Liver (tissue), 9 donors: ENCODE results near the gene SLC35E1. TPM values are rescaled to one million over a fixed set of nuclear protein-coding genes. Genes with fewer than 3 reads are reported as not detected.

Experiments
- DNase-seq: peaks from one replicate; pipeline ENCODE4 v3.0.0-alpha.2; 2017; ENCODE audit warnings: low spot score
- H3K27ac ChIP-seq, 2 donors: one replicate each; pipeline ENCODE4 v1.7.0; 2013; ENCODE audit warnings: inconsistent platforms in 2 of 2, low read length in 2 of 2, control low read depth in 1 of 2, low read depth in 1 of 2, mild to moderate bottlenecking in 1 of 2
- H3K27me3 ChIP-seq, 4 donors: one replicate each; pipeline versions ENCODE4 v1.6.1 to v1.7.0; 2013; ENCODE audit warnings: low read length in 3 of 4, inconsistent platforms in 1 of 4, mild to moderate bottlenecking in 1 of 4, moderate library complexity in 1 of 4; ENCODE audit not compliant: control insufficient read depth in 4 of 4, insufficient read depth in 4 of 4
- H3K36me3 ChIP-seq, 4 donors: one replicate each; pipeline versions ENCODE4 v1.6.1 to v1.7.0; 2013; ENCODE audit warnings: low read length in 3 of 4, mild to moderate bottlenecking in 3 of 4, low read depth in 1 of 4, moderate library complexity in 1 of 4; ENCODE audit not compliant: control insufficient read depth in 4 of 4, insufficient read depth in 3 of 4
- H3K4me1 ChIP-seq, 4 donors: one replicate each; pipeline versions ENCODE4 v1.6.1 to v1.7.0; 2013; ENCODE audit warnings: low read length in 3 of 4, mild to moderate bottlenecking in 3 of 4, moderate library complexity in 1 of 4; ENCODE audit not compliant: control insufficient read depth in 4 of 4, insufficient read depth in 4 of 4
- H3K4me3 ChIP-seq, 3 donors: one replicate each; pipeline versions ENCODE4 v1.6.1 to v1.7.0; 2013; ENCODE audit warnings: low read length in 3 of 3, control low read depth in 1 of 3, low read depth in 1 of 3, mild to moderate bottlenecking in 1 of 3
- H3K9ac ChIP-seq, 2 donors: one replicate each; pipeline ENCODE4 v1.7.0; 2013; ENCODE audit warnings: low read length in 2 of 2, mild to moderate bottlenecking in 2 of 2, moderate library complexity in 2 of 2, control low read depth in 1 of 2, low read depth in 1 of 2
- H3K9me3 ChIP-seq, 4 donors: one replicate each; pipeline versions ENCODE4 v1.6.1 to v1.7.0; 2013; ENCODE audit warnings: low read length in 3 of 4; ENCODE audit not compliant: control insufficient read depth in 4 of 4
- ATF3 ChIP-seq: IDR thresholded peaks from 2 replicates; pipeline ENCODE4 v1.6.1; 2016; ENCODE audit warnings: antibody characterized with exemption
- CTCF ChIP-seq: fragments of 150-350 bp; IDR thresholded peaks from 2 replicates; pipeline ENCODE4 v1.5.1; 2017; ENCODE audit warnings: improper control_type of control experiment, low read depth, low read length; ENCODE audit not compliant: missing input control
- EGR1 ChIP-seq, 2 donors: IDR thresholded peaks; 2 replicates each; pipeline ENCODE4 v1.6.1; 2016 to 2018; ENCODE audit warnings: antibody characterized with exemption in 2 of 2, low read depth in 2 of 2
- FOXA1 ChIP-seq: IDR thresholded peaks from 2 replicates; pipeline ENCODE4 v1.6.1; 2016; ENCODE audit warnings: antibody characterized with exemption
- FOXA2 ChIP-seq: IDR thresholded peaks from 2 replicates; pipeline ENCODE4 v1.6.1; 2016; ENCODE audit warnings: antibody characterized with exemption
- GABPA ChIP-seq, 2 donors: IDR thresholded peaks in 1 of 2; conservative IDR thresholded peaks in 1 of 2; 2 replicates each; pipeline ENCODE4 v1.6.1; 2016; ENCODE audit warnings: antibody characterized with exemption in 2 of 2, mild to moderate bottlenecking in 1 of 2, moderate library complexity in 1 of 2
- HNF4A ChIP-seq, 2 donors: conservative IDR thresholded peaks; 2 replicates each; pipeline ENCODE4 v1.6.1; 2016; ENCODE audit warnings: antibody characterized with exemption in 2 of 2, mild to moderate bottlenecking in 2 of 2
- HNF4G ChIP-seq: IDR thresholded peaks from 2 replicates; pipeline ENCODE4 v1.6.1; 2016; ENCODE audit warnings: antibody characterized with exemption
- JUND ChIP-seq, 2 donors: IDR thresholded peaks; 2 replicates each; pipeline ENCODE4 v1.6.1; 2016; ENCODE audit warnings: antibody characterized with exemption in 2 of 2
- MAX ChIP-seq: IDR thresholded peaks from 2 replicates; pipeline ENCODE4 v1.6.1; 2016; ENCODE audit warnings: antibody characterized with exemption
- NR2F2 ChIP-seq: IDR thresholded peaks from 2 replicates; pipeline ENCODE4 v1.6.1; 2016; ENCODE audit warnings: antibody characterized with exemption
- RAD21 ChIP-seq, 2 donors: IDR thresholded peaks; 2 replicates each; pipeline ENCODE4 v1.6.1; 2016; ENCODE audit warnings: antibody characterized with exemption in 2 of 2, mild to moderate bottlenecking in 2 of 2
- RXRA ChIP-seq, 2 donors: IDR thresholded peaks; 2 replicates each; pipeline ENCODE4 v1.6.1; 2017 to 2018; ENCODE audit warnings: antibody characterized with exemption in 2 of 2, mild to moderate bottlenecking in 1 of 2
- SP1 ChIP-seq: IDR thresholded peaks from 2 replicates; pipeline ENCODE4 v1.6.1; 2018; ENCODE audit warnings: antibody characterized with exemption, mild to moderate bottlenecking
- TAF1 ChIP-seq: conservative IDR thresholded peaks from 2 replicates; pipeline ENCODE4 v1.6.1; 2016; ENCODE audit warnings: antibody characterized with exemption, mild to moderate bottlenecking
- WGBS: extraction: QIAGEN DNeasy Blood & Tissue Kit; methylation state at CpG from one replicate; pipeline ENCODE4 v1.1.7; 2013; 5-methylcytosine and 5-hydroxymethylcytosine counted together
- polyA plus RNA-seq, 2 donors: library from polyadenylated mRNA; stranded (reverse) in 1 of 2; unstranded in 1 of 2; fragments of 200-250 nt in 1 of 2; fragments of >200 nt in 1 of 2; fragmentation: Nextera tagmentation in 1 of 2; extraction: Ambion mirVana in 1 of 2; gene quantifications; one replicate each; pipeline versions ENCODE4 v1.2.1 to v1.2.3, GENCODE V29; 2013 to 2015
- total RNA-seq, 2 donors: library from RNA; depleted of rRNA; stranded (reverse); fragments of >200 nt; gene quantifications; one replicate each; pipeline ENCODE4 v1.2.3, GENCODE V29; 2014
- TF ChIP-seq, protein P1 (sequence below): IDR thresholded peaks from 2 replicates; pipeline ENCODE4 v1.6.1; 2016; ENCODE audit warnings: antibody characterized with exemption
- TF ChIP-seq, protein P2 (sequence below): IDR thresholded peaks from 2 replicates; pipeline ENCODE4 v1.6.1; 2016; ENCODE audit warnings: antibody characterized with exemption, mild to moderate bottlenecking
- donor health status: healthy.
- donor health status: healthy.
- donor health status: healthy.
- donor health status: healthy.
- donor health status: healthy.

SLC35E1 gene
- total and polyA plus RNA-seq, 4 donors: 11.2 to 20.5 (median 12.1) TPM

DNA sequence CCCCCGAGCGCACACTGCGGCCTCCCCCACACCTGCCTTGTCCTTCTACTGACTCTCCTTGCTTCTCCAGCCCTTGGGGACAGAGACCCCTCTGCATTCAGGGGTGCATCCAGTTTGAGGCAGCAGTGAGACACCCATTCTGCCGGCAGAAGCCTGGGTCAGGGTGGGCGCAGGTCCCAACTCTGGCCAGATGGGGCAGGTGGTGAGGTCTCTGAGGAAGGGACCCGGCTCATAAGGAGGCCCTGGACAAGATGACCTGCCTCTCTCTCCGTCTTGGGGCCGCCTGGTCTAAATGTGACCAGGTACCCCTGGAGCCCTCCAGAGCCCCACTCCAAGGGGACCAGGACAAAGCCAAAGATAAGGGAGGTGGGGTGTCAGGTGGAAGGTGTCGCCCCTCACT is 36.1 kb downstream of the SLC35E1 start:
- 97% methylated on average over 9 of the region's 9 CpGs for WGBS
- H3K9ac ChIP-seq: no peak overlapping the region
- no peaks in the 10 kb centered on the region for H3K9me3 ChIP-seq
- H3K36me3 ChIP-seq: peaks cover 20 to 72% (median 36%) of the 10 kb centered on the region in 4 donors
- H3K27ac ChIP-seq: no peak overlapping the region
- peaks cover 8 to 24% (median 18%) of the 10 kb centered on the region in 4 donors for H3K4me1 ChIP-seq
- DNase-seq: no peak
- no peak overlapping the region for H3K4me3 ChIP-seq
- H3K27me3 ChIP-seq: no peaks in the 10 kb centered on the region
- no peak for TF ChIP-seq FOXA2
- TF ChIP-seq FOXA1: no peak
- TF ChIP-seq TAF1: no peak
- no peak for TF ChIP-seq CTCF
- TF ChIP-seq ATF3: no peak
- TF ChIP-seq, protein P1, sequence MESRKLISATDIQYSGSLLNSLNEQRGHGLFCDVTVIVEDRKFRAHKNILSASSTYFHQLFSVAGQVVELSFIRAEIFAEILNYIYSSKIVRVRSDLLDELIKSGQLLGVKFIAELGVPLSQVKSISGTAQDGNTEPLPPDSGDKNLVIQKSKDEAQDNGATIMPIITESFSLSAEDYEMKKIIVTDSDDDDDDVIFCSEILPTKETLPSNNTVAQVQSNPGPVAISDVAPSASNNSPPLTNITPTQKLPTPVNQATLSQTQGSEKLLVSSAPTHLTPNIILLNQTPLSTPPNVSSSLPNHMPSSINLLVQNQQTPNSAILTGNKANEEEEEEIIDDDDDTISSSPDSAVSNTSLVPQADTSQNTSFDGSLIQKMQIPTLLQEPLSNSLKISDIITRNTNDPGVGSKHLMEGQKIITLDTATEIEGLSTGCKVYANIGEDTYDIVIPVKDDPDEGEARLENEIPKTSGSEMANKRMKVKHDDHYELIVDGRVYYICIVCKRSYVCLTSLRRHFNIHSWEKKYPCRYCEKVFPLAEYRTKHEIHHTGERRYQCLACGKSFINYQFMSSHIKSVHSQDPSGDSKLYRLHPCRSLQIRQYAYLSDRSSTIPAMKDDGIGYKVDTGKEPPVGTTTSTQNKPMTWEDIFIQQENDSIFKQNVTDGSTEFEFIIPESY: no peak
- no peak for TF ChIP-seq NR2F2
- TF ChIP-seq HNF4A (conservative IDR thresholded peaks at IDR 0.05): no peak
- TF ChIP-seq RAD21 (IDR thresholded peaks at IDR 0.05): no peak
- TF ChIP-seq HNF4G: no peak
- TF ChIP-seq JUND (IDR thresholded peaks at IDR 0.05): no peak
- TF ChIP-seq, protein P2, sequence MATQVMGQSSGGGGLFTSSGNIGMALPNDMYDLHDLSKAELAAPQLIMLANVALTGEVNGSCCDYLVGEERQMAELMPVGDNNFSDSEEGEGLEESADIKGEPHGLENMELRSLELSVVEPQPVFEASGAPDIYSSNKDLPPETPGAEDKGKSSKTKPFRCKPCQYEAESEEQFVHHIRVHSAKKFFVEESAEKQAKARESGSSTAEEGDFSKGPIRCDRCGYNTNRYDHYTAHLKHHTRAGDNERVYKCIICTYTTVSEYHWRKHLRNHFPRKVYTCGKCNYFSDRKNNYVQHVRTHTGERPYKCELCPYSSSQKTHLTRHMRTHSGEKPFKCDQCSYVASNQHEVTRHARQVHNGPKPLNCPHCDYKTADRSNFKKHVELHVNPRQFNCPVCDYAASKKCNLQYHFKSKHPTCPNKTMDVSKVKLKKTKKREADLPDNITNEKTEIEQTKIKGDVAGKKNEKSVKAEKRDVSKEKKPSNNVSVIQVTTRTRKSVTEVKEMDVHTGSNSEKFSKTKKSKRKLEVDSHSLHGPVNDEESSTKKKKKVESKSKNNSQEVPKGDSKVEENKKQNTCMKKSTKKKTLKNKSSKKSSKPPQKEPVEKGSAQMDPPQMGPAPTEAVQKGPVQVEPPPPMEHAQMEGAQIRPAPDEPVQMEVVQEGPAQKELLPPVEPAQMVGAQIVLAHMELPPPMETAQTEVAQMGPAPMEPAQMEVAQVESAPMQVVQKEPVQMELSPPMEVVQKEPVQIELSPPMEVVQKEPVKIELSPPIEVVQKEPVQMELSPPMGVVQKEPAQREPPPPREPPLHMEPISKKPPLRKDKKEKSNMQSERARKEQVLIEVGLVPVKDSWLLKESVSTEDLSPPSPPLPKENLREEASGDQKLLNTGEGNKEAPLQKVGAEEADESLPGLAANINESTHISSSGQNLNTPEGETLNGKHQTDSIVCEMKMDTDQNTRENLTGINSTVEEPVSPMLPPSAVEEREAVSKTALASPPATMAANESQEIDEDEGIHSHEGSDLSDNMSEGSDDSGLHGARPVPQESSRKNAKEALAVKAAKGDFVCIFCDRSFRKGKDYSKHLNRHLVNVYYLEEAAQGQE: no peak
- TF ChIP-seq SP1: no peak

DNA sequence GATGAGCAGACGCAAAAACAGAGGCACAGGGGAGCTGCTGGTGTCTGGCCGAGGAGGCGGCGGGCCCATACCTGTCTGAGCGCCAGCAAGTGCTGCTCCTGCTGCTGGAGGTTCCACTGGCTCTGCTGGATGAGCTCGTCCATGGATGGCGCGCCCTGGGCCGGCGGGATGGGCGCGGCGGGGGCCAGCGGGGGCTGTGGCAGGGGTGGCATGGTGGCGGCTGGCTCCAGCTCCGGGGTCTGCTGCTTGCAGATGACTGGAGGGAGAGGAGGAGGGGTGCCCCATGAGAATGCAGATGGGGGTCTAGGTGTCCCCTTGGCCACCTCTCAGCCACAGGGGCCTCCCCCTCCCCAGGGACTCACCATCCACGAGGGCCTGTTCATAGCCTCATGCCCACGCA is 36.8 kb downstream of the SLC35E1 start:
- Histone ChIP-seq H3K9ac (no peak overlapping the region), H3K4me3 (no peak overlapping the region), H3K4me1 (peaks cover 1 to 16% (median 10%) of the 10 kb centered on the region in 4 donors), H3K27me3 (no peaks in the 10 kb centered on the region), H3K9me3 (no peaks in the 10 kb centered on the region), H3K27ac (no peak overlapping the region), H3K36me3 (peaks cover 23 to 80% (median 40%) of the 10 kb centered on the region in 4 donors)
- DNase-seq: no peak
- no peak for TF ChIP-seq RAD21 (IDR thresholded peaks at IDR 0.05)
- no peak for TF ChIP-seq GABPA (IDR thresholded peaks at IDR 0.05 in 1 of 2, conservative IDR thresholded peaks at IDR 0.05 in 1 of 2)
- no peak for TF ChIP-seq CTCF
- TF ChIP-seq RXRA (IDR thresholded peaks at IDR 0.05): no peak
- no peak for TF ChIP-seq EGR1 (IDR thresholded peaks at IDR 0.05; ENCODE audit: low read depth in 2 of 2)
- no peak for TF ChIP-seq TAF1
- no peak for TF ChIP-seq MAX
- TF ChIP-seq HNF4G: no peak
- TF ChIP-seq, protein P2: no peak
- no peak for TF ChIP-seq HNF4A (conservative IDR thresholded peaks at IDR 0.05)
- WGBS: 98% methylated on average over 18 of the region's 18 CpGs
